Hematopoietic multipotent progenitor cell (in vitro differentiated cells): Measurements from ENCODE around the gene FRMD5. TPM values are rescaled to one million over a fixed set of nuclear protein-coding genes. Genes with fewer than 3 reads are reported as not detected.

Source experiments
- DNase-seq, 3 donors: peaks; one replicate each; pipeline ENCODE4 v3.0.0-alpha.2; 2011 to 2015; ENCODE audit warnings: low read depth in 2 of 3, low spot score in 2 of 3
- total RNA-seq: library from RNA; depleted of rRNA; stranded (reverse); fragments of >200 nt; gene quantifications from one replicate; pipeline ENCODE4 v1.2.3, GENCODE V29; 2012

Gene FRMD5
- total RNA-seq, 1 donor, result not detected

- no peak for DNase-seq
These were observed 207.1 kb downstream of the FRMD5 start for GRCh38 chr15:43987924-43988323.

GRCh38 chr15:43985976-43986680 is 208.9 kb downstream of the FRMD5 start:
- DNase-seq, result no peak

- DNase-seq, result no peak
These were observed 213.5 kb downstream of the FRMD5 start for GRCh38 chr15:43981576-43981975.

GRCh38 chr15:43977072-43977884 is 217.8 kb downstream of the FRMD5 start:
- peak in 2 of 3 donors; percentile 14 to 71 for DNase-seq

GRCh38 chr15:43975770-43976169 is 219.3 kb downstream of the FRMD5 start:
- no peak for DNase-seq

GRCh38 chr15:43975326-43975725 is 219.7 kb downstream of the FRMD5 start:
- DNase-seq, result peak in 1 of 3 donors; percentile 30

GRCh38 chr15:43974852-43975251 is 220.2 kb downstream of the FRMD5 start:
- DNase-seq, result no peak

GRCh38 chr15:43969802-43970375 is 225.2 kb downstream of the FRMD5 start:
- DNase-seq, result no peak

- no peak for DNase-seq
These were observed 226.5 kb downstream of the FRMD5 start for GRCh38 chr15:43968551-43968950.

GRCh38 chr15:43966646-43967045 is 228.4 kb downstream of the FRMD5 start:
- no peak for DNase-seq

- DNase-seq, result no peak
These were observed 236.2 kb downstream of the FRMD5 start for GRCh38 chr15:43958861-43959330.

GRCh38 chr15:43957724-43958123 is 237.3 kb downstream of the FRMD5 start:
- DNase-seq, result no peak

GRCh38 chr15:43955140-43955539 is 239.9 kb downstream of the FRMD5 start:
- no peak for DNase-seq

- no peak for DNase-seq
These were observed 240.9 kb downstream of the FRMD5 start for GRCh38 chr15:43954181-43954621.

GRCh38 chr15:43953402-43953801 is 241.7 kb downstream of the FRMD5 start:
- no peak for DNase-seq

GRCh38 chr15:43950531-43950930 is 244.5 kb downstream of the FRMD5 start:
- DNase-seq, result no peak

- no peak for DNase-seq
These were observed 246.3 kb downstream of the FRMD5 start for GRCh38 chr15:43948691-43949325.

GRCh38 chr15:43943511-43943910 is 251.6 kb downstream of the FRMD5 start:
- no peak for DNase-seq

- DNase-seq, result no peak
These were observed 252.9 kb downstream of the FRMD5 start for GRCh38 chr15:43942194-43942593.

GRCh38 chr15:43941555-43941954 is 253.5 kb downstream of the FRMD5 start:
- DNase-seq, result no peak

- no peak for DNase-seq
These were observed 254.0 kb downstream of the FRMD5 start for GRCh38 chr15:43941071-43941470.
